Endothelial cell of hepatic sinusoid (primary cell): ENCODE results near the gene OBP2B.
"Not testable (repeated sequence)": the region's sequence is repeated elsewhere in the genome, so short reads cannot be mapped to it uniquely, and the experiment has no call there.

Experiments used
- in situ Hi-C: cut with HindIII; loops from 2 replicates; pipeline ENCODE4 v1.10.0; 2017; ENCODE audit warnings: low sequenced_read_pairs

The OBP2B gene

GRCh38 chr9:133208880-133209300 lies at the start of gene OBP2B:
OBP2B (minus strand) TSS chr9:133209250; CDS start chr9:133209199, 51 bp downstream.
- in situ Hi-C loops = not testable (repeated sequence)

GRCh38 chr9:133258061-133259015 lies 49.3 kb upstream of the OBP2B start:
- in situ Hi-C loops = no loop called here

GRCh38 chr9:133257465-133257956 lies 48.5 kb upstream of the OBP2B start:
- in situ Hi-C loops = no loop called here

GRCh38 chr9:133256686-133257091 lies 47.6 kb upstream of the OBP2B start:
- in situ Hi-C loops = no loop called here

- in situ Hi-C loops = no loop called here
Observed at GRCh38 chr9:133256136-133256461, 47.0 kb upstream of the OBP2B start.

- in situ Hi-C loops = no loop called here
Observed at GRCh38 chr9:133255371-133256135, 46.5 kb upstream of the OBP2B start.

- in situ Hi-C loops = no loop called here
Observed at GRCh38 chr9:133254471-133254870, 45.4 kb upstream of the OBP2B start.

- in situ Hi-C loops = no loop called here
Observed at GRCh38 chr9:133253268-133253667, 44.2 kb upstream of the OBP2B start.

GRCh38 chr9:133252301-133253020 lies 43.4 kb upstream of the OBP2B start:
- in situ Hi-C loops = no loop called here

GRCh38 chr9:133251773-133252172 lies 42.7 kb upstream of the OBP2B start:
- in situ Hi-C loops = no loop called here

GRCh38 chr9:133251221-133251620 lies 42.2 kb upstream of the OBP2B start:
- in situ Hi-C loops = not testable (repeated sequence)

GRCh38 chr9:133250741-133251170 lies 41.7 kb upstream of the OBP2B start:
- in situ Hi-C loops = no loop called here

- in situ Hi-C loops = no loop called here
Observed at GRCh38 chr9:133249337-133249736, 40.3 kb upstream of the OBP2B start.

- in situ Hi-C loops = no loop called here
Observed at GRCh38 chr9:133248726-133249295, 39.8 kb upstream of the OBP2B start.

GRCh38 chr9:133247632-133248031 lies 38.6 kb upstream of the OBP2B start:
- in situ Hi-C loops = no loop called here

GRCh38 chr9:133246991-133247390 lies 37.9 kb upstream of the OBP2B start:
- in situ Hi-C loops = no loop called here

GRCh38 chr9:133246562-133246961 lies 37.5 kb upstream of the OBP2B start:
- in situ Hi-C loops = no loop called here

GRCh38 chr9:133242991-133243390 lies 33.9 kb upstream of the OBP2B start:
- in situ Hi-C loops = no loop called here

- in situ Hi-C loops = no loop called here
Observed at GRCh38 chr9:133242241-133242640, 33.2 kb upstream of the OBP2B start.

GRCh38 chr9:133239533-133240090 lies 30.6 kb upstream of the OBP2B start:
- in situ Hi-C loops = no loop called here
